Right renal pelvis (tissue), 4 donors: ENCODE measurements around the gene LAMA5. TPM values are rescaled to one million over a fixed set of nuclear protein-coding genes. Genes with fewer than 3 reads are reported as not detected.

ENCODE experiments used
- DNase-seq, 4 donors: peaks; one replicate each; pipeline ENCODE4 v3.0.0-alpha.2; 2013; ENCODE audit warnings: low read depth in 4 of 4, low spot score in 3 of 4, missing footprints in 1 of 4
- polyA plus RNA-seq, 4 donors: library from polyadenylated mRNA; unstranded; fragments of 120-200 nt; gene quantifications; one replicate each; pipeline ENCODE4 v1.2.1, GENCODE V29; 2013; ENCODE audit not compliant: insufficient read length in 4 of 4

The LAMA5 gene
- polyA plus RNA-seq, 4 donors, result 104 to 196 (median 133) TPM

DNA sequence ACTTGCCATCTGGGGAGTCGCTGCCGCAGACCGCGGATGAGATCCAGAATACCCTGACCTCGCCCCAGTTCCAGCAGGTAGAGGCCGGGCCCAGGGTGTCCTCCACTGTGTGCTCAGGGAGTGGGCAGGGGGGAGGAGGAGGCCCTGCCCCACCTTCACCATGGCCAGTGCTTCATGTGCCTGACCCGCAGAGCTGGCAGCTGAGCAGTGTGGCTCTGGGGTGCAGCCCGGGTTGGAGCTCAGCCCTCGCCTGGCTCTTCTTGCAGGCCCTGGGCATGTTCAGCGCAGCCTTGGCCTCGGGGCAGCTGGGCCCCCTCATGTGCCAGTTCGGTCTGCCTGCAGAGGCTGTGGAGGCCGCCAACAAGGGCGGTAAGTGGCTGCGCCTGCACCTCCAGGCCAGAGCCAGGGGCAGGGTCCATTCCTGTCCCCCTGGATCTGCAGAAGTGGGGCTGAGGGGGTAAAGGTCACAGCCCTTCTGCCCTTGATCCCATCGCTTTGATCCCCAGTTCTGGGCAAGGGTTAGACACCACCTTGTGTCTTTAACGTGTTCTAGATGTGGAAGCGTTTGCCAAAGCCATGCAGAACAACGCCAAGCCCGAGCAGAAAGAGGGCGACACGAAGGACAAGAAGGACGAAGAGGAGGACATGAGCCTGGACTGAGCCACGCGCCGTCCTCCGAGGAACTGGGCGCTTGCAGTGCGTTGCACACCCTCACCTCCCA, 58.9 kb downstream of the LAMA5 start:
- no peak for DNase-seq

GRCh38 chr20:62307226-62308101, 59.6 kb downstream of the LAMA5 start:
- DNase-seq, result no peak

DNA sequence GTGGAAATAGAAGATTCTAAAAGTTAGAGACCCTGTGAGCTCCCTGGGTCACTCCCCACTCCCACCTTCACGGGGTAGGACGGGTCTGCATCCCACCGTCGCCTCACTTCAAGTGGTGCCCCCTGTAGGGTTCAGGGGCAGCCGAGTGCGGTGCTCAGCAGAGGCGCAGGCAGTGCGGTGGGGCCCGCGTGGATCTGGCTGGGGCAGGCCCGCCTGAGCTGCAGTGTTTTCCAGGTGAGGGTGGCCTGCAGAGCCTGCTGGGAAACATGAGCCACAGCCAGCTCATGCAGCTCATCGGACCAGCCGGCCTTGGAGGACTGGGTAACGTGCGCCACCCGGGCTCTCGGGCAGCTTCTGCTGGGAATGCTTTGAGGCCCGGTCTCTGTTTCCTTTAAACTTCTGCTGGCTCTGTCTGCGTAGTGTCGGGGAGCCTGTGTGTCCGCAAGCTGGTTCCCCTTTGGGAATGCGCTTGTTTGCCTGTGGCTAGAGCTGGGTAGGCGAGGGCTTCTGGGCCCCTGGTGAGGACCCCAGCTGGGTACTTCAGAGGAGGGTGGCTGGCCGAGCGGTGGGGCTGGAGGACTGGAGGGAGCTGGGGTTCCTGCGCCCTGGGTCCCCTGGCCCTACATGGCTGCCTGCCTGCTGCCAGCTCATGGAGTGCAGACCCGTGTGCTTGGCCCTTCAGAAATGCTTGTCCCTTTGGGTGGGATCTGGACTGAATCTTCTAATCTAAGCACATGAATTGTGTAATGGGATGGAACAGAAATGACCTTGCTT, 60.5 kb downstream of the LAMA5 start:
- no peak for DNase-seq

DNA sequence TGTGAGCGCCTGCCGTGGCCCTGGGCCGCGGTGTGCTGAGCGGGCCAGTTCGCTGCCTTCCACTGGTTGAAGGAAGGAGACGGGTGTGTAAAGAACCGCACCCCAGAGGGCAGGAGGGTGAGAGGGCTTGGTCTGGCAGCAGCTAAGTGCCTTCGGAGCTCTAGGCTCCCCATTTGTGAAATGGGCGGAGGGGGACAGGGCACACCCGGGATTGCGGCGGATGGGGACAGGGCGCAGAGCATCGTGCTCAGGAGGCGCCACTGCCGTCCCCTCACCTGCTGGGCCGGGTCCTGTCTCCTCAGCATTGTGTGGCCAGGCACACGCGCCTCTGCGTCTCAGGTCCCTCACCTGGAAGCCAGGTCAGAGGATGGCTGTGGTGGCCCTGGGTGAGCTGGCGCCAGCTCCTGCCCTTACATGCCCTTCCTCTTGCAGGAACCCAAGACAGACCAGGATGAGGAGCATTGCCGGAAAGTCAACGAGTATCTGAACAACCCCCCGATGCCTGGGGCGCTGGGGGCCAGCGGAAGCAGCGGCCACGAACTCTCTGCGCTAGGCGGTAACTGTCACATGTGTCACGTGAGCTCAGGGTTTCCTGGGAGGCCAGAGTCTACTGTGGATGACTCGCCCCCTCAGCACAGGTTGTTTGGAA, 61.2 kb downstream of the LAMA5 start:
- no peak for DNase-seq

- DNase-seq, result no peak
Measured at GRCh38 chr20:62305149-62305764, 61.9 kb downstream of the LAMA5 start.

DNA sequence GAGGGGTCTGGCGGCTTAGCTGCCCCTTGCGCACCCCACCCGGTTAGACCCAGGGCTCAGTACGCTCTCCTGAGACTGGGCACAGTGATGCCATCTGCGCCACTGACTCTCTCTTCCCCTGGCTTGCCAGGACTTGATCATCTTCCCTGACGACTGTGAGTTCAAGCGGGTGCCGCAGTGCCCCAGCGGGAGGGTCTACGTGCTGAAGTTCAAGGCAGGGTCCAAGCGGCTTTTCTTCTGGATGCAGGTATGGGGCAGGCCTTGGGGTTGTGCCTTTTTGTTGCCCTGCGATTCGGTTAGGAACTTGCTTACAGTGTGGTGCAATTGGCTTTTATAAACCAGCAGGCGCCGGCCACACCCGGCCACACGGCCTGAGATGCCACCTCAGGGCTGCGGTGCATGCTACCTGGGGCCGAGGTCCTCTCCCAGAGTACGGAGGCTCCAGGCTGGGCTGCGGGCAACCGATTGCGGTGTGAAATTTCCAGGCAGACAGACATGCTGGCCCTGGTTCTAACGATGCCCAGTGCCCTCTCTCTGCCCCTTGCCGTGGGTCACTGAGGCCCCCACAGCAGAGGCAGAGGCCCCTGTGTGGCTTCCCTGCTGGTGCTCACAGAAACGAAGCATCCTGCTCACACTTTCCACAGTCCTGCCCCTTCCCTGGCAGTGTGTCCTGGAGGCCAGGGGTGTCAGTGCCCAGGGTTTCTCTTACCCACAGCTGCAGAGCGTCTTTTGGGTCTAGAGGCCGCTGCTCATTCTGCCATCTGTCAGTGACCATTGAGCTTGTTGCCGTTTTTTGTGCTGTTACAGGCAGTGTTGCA, 62.6 kb downstream of the LAMA5 start:
- DNase-seq, result no peak

GRCh38 chr20:62303340-62304226, 63.5 kb downstream of the LAMA5 start:
- DNase-seq, result no peak

DNA sequence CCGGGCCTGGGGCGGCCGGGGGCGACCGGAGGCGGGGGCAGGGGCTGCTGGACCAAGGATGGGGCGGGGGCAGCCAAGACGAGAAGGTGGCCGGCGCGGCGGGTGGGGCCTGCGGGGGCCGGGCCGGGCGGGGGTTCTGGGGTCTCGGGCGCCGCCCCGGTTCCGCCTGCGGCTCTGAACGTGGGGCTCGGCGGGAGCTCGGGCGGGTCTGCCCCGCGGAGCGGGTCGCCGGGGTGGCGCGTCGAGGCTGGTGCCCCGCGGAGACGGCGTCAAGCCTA, 64.1 kb downstream of the LAMA5 start:
- DNase-seq, result no peak

DNA sequence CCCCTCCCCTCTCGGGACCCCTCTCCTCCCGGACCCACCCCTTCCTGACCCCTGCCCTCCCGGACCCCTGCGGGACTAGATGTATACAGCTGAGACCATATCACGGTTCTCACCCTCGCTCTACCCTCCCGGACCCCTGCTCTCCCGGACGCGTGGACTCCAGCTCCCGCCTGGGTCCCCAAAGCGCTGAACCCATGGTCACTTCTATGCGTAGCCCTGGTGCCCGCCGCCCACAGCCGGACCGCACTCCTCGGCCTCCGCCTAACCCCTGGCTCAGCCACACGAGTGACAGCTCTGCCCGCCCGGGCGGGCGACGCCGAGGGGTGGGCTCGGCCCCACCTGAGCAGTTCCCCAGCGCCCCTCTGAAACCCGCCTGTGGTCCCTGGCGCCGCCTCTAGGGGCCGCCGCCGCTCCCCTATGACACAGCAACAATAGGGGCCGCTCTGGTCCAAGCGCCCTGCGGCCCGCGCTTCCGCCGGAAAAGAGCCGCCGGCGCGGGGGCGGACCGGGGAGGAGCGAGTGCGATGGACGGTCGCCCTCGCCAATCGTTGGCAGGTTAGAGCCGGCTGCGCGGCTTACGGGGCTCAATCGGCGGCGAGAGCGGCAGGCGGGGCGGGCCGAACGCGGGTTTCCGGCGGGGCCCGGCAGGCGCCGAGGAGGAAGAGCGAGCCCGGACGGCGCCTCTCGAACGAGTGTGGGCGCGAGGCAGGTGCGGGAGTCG, 64.6 kb downstream of the LAMA5 start, which contains the start of gene ADRM1:
Gene ADRM1, plus strand, starts transcription at position 657 of the 721 bp plus-strand sequence. CDS start 572 bp downstream, outside the sequence.
- DNase-seq, result peak; percentile 92 to 94 (median 94)

GRCh38 chr20:62301773-62302340, 65.3 kb downstream of the LAMA5 start:
- peak; percentile 71 to 80 (median 75) for DNase-seq

GRCh38 chr20:62301111-62301668, 65.9 kb downstream of the LAMA5 start:
- no peak for DNase-seq

DNA sequence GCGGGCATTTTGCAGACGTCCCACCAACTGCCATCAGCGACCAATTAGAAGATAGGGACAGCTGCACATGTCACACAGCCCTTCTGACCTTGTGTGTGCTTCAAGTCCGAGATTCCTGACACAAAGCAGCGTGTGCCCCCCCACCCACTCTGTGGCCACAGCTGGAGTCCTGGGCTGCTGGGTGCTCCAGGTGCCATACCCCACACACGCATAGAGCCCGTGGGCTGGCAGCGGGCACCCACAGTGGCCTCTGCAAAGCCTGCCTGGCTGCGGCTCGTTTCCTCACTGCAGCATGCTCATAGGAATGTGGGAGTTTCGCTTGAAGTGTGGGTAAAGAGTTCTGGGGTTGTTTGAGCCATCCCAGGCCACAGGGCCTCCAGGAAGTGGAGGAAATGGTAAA, 66.8 kb downstream of the LAMA5 start:
- DNase-seq, result no peak

DNA sequence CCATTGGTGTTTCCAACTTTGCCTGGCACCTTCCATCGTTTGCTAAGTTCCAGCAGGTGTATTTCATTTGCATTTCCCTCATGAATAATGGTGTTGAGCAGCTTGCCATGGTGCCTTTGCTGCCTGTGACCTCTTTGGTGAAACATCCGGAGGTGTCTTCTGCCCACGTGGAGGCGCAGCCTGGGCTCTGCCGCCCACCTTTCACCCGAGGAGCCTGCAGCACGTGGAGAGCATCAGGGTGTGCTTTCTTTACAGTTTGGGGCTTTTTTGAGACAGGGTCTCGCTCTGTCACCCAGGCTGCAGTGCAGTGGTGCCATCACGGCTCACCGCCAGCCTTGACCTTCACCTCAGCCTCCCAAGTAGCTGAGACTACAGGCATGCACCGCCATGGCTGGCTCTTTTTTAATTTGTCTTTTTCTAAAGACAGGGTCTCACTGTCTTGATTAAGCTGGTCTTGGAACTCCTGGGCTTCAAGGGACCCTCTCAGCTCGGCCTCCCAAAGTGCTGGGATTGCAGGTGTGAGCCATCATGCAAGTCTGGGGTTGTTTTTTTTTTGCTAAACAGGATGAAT, 67.4 kb downstream of the LAMA5 start:
- no peak for DNase-seq

GRCh38 chr20:62298577-62299249, 68.4 kb downstream of the LAMA5 start:
- DNase-seq, result no peak

GRCh38 chr20:62297449-62298227, 69.5 kb downstream of the LAMA5 start:
- no peak for DNase-seq
